ACC112 (cell line): ENCODE data around the gene ERGIC3.

Experiments
- H2AFZ ChIP-seq: fragments of 200-600 bp; sonication (generic); one replicate; pipeline ENCODE4 v1.6.0; 2017; ENCODE audit warnings: antibody characterized with exemption, low read length; ENCODE audit not compliant: unreplicated experiment
- H3K27ac ChIP-seq: fragments of 200-600 bp; sonication (generic); 2 replicates; pipeline ENCODE4 v1.5.1; 2014; ENCODE audit warnings: low read depth, mild to moderate bottlenecking, antibody characterized with exemption, low read length, moderate library complexity
- H3K27me3 ChIP-seq: fragments of 200-600 bp; sonication (generic); 2 replicates; pipeline ENCODE4 v1.6.1; 2014; ENCODE audit warnings: mild to moderate bottlenecking, antibody characterized with exemption, low read length, moderate library complexity, mixed read lengths; ENCODE audit not compliant: insufficient read depth
- H3K36me3 ChIP-seq: fragments of 200-600 bp; sonication (generic); 2 replicates; pipeline ENCODE4 v1.6.1; 2016; ENCODE audit warnings: mild to moderate bottlenecking, antibody characterized with exemption, low read length, moderate library complexity, mixed read lengths; ENCODE audit not compliant: insufficient read depth
- H3K4me1 ChIP-seq: fragments of 200-600 bp; sonication (generic); one replicate; pipeline ENCODE4 v1.6.1; 2016; ENCODE audit warnings: low read length, mixed read lengths; ENCODE audit not compliant: insufficient read depth, unreplicated experiment, control insufficient read depth
- H3K4me3 ChIP-seq: fragments of 200-600 bp; sonication (generic); 2 replicates; pipeline ENCODE4 v1.5.1; 2014; ENCODE audit warnings: mild to moderate bottlenecking, low read depth, low read length
- H3K79me2 ChIP-seq: fragments of 200-600 bp; sonication (generic); one replicate; pipeline ENCODE4 v1.6.0; 2016; ENCODE audit warnings: low read length; ENCODE audit not compliant: control insufficient read depth, unreplicated experiment, insufficient read depth

The ERGIC3 gene

DNA sequence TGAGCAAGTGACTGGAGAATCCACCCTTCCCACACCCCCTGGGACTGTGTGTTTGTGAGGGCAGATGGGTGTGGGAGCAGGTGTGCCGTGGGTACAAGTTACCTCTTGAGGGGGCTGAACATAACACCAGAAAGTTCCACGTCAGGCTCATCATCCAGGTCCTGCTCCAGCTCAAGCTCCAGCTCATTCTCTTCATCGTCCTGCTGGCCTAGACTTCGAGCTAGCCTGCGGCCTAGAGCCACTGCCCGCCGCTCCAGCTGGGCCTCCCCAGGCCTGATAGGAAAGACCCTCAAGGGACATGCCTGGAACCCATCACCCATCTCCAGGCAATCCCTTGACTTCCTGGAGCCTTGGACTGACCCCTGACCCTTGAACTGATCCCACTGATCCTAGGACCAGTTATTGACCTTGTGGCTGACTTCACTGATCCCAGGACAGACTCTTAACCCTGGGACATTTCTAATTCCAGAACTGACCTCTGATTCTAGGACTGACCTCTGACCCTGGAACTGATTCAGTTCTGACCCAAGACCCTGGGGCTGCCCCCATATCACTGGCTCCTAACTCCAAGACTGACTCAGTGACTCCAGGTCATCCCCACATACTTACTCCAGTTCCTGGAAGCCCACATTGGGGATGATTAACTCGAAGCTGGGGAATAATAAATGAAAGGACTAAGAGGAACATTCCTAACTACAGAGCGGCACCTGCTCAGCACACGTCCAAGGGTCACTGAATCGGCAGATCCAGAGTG, 62.0 kb downstream of the ERGIC3 start:
- no peaks in the 10 kb centered on the region for H3K79me2 ChIP-seq
- no peaks in the 10 kb centered on the region for H3K36me3 ChIP-seq
- H3K27me3 ChIP-seq = no peaks in the 10 kb centered on the region
- H2AFZ ChIP-seq = no peak overlapping the region
- H3K4me1 ChIP-seq = peaks cover 10% of the 10 kb centered on the region
- no peak overlapping the region for H3K4me3 ChIP-seq
- H3K27ac ChIP-seq = no peak overlapping the region

DNA sequence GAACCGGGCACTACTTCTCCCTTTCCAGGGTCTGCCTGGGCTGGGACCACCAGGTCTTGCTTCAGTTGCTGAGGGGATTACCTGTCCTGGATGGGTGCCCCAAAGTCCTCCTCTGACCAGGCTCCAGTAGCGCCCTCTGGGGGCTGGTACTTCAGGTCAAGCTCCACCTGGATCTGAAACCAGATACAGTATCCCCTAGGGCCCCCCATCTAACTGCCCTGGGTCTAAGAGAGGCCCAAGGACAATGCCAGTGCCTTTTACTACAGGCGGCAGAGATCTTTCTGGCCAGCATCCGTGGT, 62.5 kb downstream of the ERGIC3 start:
- Histone ChIP-seq H3K27me3 (no peaks in the 10 kb centered on the region), H3K36me3 (no peaks in the 10 kb centered on the region), H2AFZ (no peak overlapping the region), H3K4me1 (peaks cover 10% of the 10 kb centered on the region), H3K27ac (no peak overlapping the region), H3K79me2 (no peaks in the 10 kb centered on the region), H3K4me3 (no peak overlapping the region)

DNA sequence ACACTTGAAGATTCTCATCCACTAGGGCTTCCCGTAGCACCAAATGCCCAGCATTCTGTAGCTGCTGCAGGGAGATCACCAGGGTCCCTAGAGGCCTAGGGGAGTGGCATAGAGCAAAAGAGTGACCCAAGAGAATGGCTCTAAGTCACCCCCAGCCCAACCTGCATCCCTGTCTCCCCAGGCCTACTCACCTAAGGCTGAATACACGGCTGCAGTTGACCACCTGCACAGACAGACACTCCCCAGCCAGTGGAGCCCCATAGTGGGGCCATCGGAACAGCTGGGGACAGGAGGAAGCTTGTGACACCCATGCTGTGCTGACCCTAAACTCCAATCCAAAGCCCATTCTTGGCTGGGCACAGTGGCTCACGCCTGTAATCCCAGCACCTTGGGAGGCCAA, 64.2 kb downstream of the ERGIC3 start:
- Histone ChIP-seq H3K79me2 (no peaks in the 10 kb centered on the region), H3K27ac (no peak overlapping the region), H3K36me3 (no peaks in the 10 kb centered on the region), H3K4me1 (peaks cover 10% of the 10 kb centered on the region), H2AFZ (no peak overlapping the region), H3K27me3 (no peaks in the 10 kb centered on the region), H3K4me3 (no peak overlapping the region)
